HUES6 (cell line): ENCODE data around the gene MBD3.

ENCODE experiments used
- H3K27ac ChIP-seq: 2 replicates; pipeline ENCODE4 v1.7.0; 2013; ENCODE audit warnings: low read depth, mild to moderate bottlenecking, low read length, inconsistent platforms
- H3K27me3 ChIP-seq: 2 replicates; pipeline ENCODE4 v1.6.1; 2013; ENCODE audit warnings: low read length; ENCODE audit not compliant: control insufficient read depth, insufficient read depth
- H3K36me3 ChIP-seq: 2 replicates; pipeline ENCODE4 v1.6.1; 2013; ENCODE audit warnings: low read length; ENCODE audit not compliant: control insufficient read depth, insufficient read depth
- H3K4me1 ChIP-seq: 2 replicates; pipeline ENCODE4 v1.6.1; 2013; ENCODE audit warnings: low read length; ENCODE audit not compliant: control insufficient read depth, insufficient read depth
- H3K4me3 ChIP-seq: 2 replicates; pipeline ENCODE4 v1.5.1; 2013; ENCODE audit warnings: low read depth, low read length
- H3K9ac ChIP-seq: one replicate; pipeline ENCODE4 v1.6.1; 2013; ENCODE audit warnings: mild to moderate bottlenecking, low read length
- H3K9me3 ChIP-seq: 2 replicates; pipeline ENCODE4 v1.6.1; 2013; ENCODE audit warnings: low read depth, low read length; ENCODE audit not compliant: control insufficient read depth, insufficient read depth

MBD3 gene

DNA sequence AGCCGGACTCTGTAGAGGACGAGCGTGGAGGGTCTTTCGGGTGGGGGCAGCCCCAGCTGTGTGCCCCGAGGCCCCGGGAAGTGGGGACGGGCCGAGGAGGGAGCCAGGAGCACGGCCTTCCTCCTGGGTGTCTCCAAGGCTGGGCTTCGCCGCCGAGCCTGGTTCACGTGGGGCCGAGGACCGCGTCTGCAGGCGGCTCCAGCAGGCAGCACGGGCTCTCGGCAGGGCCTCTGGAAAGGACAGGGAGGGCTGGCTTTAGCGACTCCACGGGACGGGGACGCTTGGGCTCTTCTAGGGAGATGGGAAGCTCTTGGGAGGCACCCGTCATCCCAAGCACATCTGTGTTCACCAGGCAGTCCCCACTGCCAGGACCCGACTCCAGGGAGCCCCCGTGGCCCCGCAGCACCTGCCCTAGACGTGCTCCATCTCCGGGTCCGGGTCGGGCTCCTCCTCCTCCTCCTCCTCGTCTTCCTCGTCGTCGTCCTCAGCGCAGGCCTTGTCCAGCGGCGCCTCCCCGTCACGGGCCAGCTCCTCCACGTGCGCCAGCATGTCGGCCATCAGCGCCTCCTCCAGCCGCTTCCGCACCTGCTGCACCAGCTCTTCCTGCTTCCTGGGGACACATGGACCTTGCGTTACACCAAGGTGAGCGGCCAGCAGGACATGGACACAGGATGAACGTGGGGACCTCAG is 14.6 kb downstream of the MBD3 start:
- Histone ChIP-seq H3K27ac (no peak overlapping the region), H3K27me3 (no peaks in the 10 kb centered on the region), H3K4me1 (no peaks in the 10 kb centered on the region), H3K4me3 (no peak overlapping the region), H3K9me3 (no peaks in the 10 kb centered on the region), H3K36me3 (peaks cover 63% of the 10 kb centered on the region), H3K9ac (no peak overlapping the region)

GRCh38 chr19:1577090-1577928 is 15.4 kb downstream of the MBD3 start:
- no peak overlapping the region for H3K4me3 ChIP-seq
- H3K36me3 ChIP-seq = peaks cover 56% of the 10 kb centered on the region
- no peak overlapping the region for H3K27ac ChIP-seq
- H3K9me3 ChIP-seq = no peaks in the 10 kb centered on the region
- no peak overlapping the region for H3K9ac ChIP-seq
- H3K4me1 ChIP-seq = no peaks in the 10 kb centered on the region
- no peaks in the 10 kb centered on the region for H3K27me3 ChIP-seq

DNA sequence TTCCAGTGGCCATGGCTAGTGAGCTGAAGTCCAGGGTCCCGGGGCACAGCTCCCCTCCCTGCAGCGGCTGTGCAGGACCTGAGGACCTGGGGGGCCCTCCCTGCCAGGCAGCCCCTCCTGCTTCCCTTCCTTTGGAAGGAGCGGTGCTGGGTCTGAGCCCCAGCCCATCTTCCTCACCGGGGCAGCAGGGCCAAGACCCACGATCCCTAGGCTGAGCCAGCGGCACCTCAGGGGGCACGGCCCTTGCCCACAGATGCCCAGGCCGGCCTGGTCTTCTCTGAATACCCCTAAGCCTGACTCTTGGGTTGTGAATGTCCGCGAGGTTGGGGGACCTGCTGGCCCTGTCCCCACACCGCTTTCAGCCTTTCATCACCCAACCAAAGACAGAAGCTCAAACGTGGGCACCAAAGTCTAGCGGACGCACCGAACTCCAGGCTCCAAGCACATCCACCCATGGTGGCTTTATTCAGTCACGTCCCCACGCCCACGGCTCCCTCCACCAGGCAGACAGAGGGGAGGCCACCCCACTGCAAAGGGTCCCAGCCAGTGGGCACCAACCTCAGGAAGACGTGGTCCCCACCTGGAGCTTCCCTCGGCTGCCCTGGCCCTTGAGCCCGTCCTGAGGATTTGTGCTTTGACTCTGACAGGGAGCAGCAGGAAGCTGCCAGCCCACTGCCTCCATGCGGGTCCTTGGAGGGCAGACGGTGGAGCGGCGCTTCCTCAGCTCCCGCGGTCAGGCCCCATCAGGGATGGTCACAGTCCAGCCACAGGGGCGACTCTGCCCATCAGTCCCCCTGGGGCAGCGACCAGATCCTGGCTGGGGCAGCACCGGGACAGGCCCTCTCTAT is 16.2 kb downstream of the MBD3 start:
- H3K4me3 ChIP-seq = no peak overlapping the region
- no peak overlapping the region for H3K9ac ChIP-seq
- no peaks in the 10 kb centered on the region for H3K27me3 ChIP-seq
- H3K4me1 ChIP-seq = no peaks in the 10 kb centered on the region
- H3K9me3 ChIP-seq = no peaks in the 10 kb centered on the region
- H3K27ac ChIP-seq = no peak overlapping the region
- peaks cover 49% of the 10 kb centered on the region for H3K36me3 ChIP-seq

GRCh38 chr19:1575323-1576241 is 17.1 kb downstream of the MBD3 start:
- Histone ChIP-seq H3K9ac (no peak overlapping the region), H3K4me3 (no peak overlapping the region), H3K4me1 (no peaks in the 10 kb centered on the region), H3K27ac (no peak overlapping the region), H3K36me3 (peaks cover 40% of the 10 kb centered on the region), H3K27me3 (peaks cover 4% of the 10 kb centered on the region), H3K9me3 (no peaks in the 10 kb centered on the region)

GRCh38 chr19:1574354-1575136 is 18.1 kb downstream of the MBD3 start:
- Histone ChIP-seq H3K4me1 (no peaks in the 10 kb centered on the region), H3K9me3 (no peaks in the 10 kb centered on the region), H3K36me3 (peaks cover 30% of the 10 kb centered on the region), H3K9ac (no peak overlapping the region), H3K27ac (no peak overlapping the region), H3K27me3 (peaks cover 12% of the 10 kb centered on the region), H3K4me3 (no peak overlapping the region)

DNA sequence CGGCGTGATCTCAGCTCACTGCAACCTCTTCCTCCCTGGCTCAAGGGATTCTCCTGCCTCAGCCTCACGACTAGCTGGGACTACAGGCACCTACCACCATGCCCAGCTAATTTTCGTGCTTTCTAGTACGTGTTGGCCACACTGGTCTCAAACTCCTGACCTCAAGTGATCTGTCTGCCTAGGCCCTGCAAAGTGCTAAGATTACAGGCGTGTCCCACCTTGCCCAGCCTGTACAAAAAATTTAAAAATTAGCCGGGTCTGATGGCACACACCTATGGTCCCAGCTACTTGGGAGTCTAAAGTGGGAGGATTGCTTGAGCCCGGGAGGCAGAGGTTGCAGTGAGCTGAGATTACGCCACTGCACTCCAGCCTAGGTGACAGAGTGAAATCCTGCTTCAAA is 19.9 kb downstream of the MBD3 start:
- Histone ChIP-seq H3K9ac (no peak overlapping the region), H3K4me3 (no peak overlapping the region), H3K27me3 (peaks cover 24% of the 10 kb centered on the region), H3K4me1 (no peaks in the 10 kb centered on the region), H3K27ac (no peak overlapping the region), H3K36me3 (peaks cover 15% of the 10 kb centered on the region), H3K9me3 (no peaks in the 10 kb centered on the region)

DNA sequence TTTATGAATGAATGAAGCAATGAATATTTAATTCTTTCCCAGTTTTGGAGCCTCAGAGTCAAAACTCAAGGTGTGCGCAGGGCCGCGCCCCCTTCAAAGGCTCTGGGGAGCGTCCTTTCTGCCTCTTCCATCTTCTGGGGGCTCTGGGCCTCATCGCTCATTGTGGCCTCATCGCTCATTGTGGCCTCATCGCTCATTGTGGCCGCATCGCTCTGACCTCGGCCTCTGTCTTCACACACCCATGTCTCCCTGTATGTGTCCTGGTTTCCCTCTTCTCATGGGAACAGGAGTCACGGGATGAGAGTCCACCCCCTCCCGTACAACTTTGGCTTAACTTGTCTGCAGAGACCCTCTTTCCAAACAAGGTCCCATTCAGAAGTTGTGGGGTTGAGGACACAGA is 21.3 kb downstream of the MBD3 start:
- no peak overlapping the region for H3K27ac ChIP-seq
- H3K4me1 ChIP-seq = no peaks in the 10 kb centered on the region
- H3K36me3 ChIP-seq = peaks cover under 1% of the 10 kb centered on the region
- no peak overlapping the region for H3K4me3 ChIP-seq
- peaks cover 24% of the 10 kb centered on the region for H3K27me3 ChIP-seq
- H3K9ac ChIP-seq = no peak overlapping the region
- H3K9me3 ChIP-seq = no peaks in the 10 kb centered on the region

- peaks cover 24% of the 10 kb centered on the region for H3K27me3 ChIP-seq
- peaks cover 4% of the 10 kb centered on the region for H3K4me1 ChIP-seq
- no peaks in the 10 kb centered on the region for H3K9me3 ChIP-seq
- H3K4me3 ChIP-seq = no peak overlapping the region
- no peak overlapping the region for H3K27ac ChIP-seq
- H3K9ac ChIP-seq = no peak overlapping the region
- 0 out of 2 replicates have a peak, but pooled peaks cover under 1% of the 10 kb centered on the region for H3K36me3 ChIP-seq
These were observed 21.8 kb downstream of the MBD3 start for GRCh38 chr19:1570836-1571235.

GRCh38 chr19:1569997-1570396 is 22.7 kb downstream of the MBD3 start:
- Histone ChIP-seq H3K4me3 (no peak overlapping the region), H3K27ac (no peak overlapping the region), H3K27me3 (peaks cover 24% of the 10 kb centered on the region), H3K36me3 (peaks cover 2% of the 10 kb centered on the region; the same call in 1 of the 2 replicates), H3K9me3 (no peaks in the 10 kb centered on the region), H3K4me1 (peaks cover 7% of the 10 kb centered on the region), H3K9ac (no peak overlapping the region)
